Measurements from ENCODE around the gene TRAPPC4. TPM values are rescaled to one million over a fixed set of nuclear protein-coding genes. Genes with fewer than 3 reads are reported as not detected.
"Not testable (repeated sequence)": the region's sequence is repeated elsewhere in the genome, so short reads cannot be mapped to it uniquely, and the experiment has no call there.

Gene TRAPPC4
- total RNA-seq, 2 experiments from 2014 or later = 58.6 to 65.0 TPM

DNA sequence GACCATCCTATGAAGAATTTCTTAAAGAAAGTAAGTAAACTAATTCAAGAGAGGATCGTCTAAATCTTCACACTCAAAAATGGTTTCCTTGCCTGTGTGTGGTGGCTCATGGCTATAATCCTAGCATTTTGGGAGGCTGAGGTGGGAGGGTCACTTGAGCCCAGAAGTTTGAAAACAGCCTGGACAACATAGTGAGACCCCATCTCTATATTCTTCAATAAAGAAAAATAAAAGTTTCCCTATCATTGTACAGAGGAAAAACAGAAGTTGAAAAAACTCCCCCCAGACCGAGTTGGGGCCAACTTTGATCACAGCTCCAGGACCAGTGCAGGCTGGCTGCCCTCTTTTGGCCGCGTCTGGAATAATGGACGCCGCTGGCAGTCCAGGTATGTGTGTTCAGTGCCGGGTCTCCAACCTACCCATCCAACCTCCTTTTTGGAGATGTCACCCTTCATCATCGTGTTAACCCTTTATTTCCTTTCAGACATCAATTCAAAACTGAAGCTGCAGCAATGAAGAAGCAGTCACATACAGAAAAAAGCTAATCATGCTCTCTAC is 3.4 kb upstream of the TRAPPC4 start:
- Mint-ChIP-seq H3K36me3 (ENCODE audit: low read depth) (peaks cover 77% of the 10 kb centered on the region), H3K9me3 (ENCODE audit: insufficient read depth) (no peaks in the 10 kb centered on the region), H3K4me3 (peak overlapping the region; percentile 6), H3K4me1 (ENCODE audit: low read depth) (peaks cover 30% of the 10 kb centered on the region), H3K27ac (no peak overlapping the region), H3K27me3 (ENCODE audit: low read depth) (no peaks in the 10 kb centered on the region)
- POLR2A ChIA-PET = interaction anchor here (1.2 to 4.0 kb wide), 5 partner anchors 15 to 80 kb away, joined by 3 to 18 read pairs (median 6); partner anchors contain the start of genes CENATAC, HYOU1, SLC37A4 and VPS11
- ATAC-seq = no peak
- DNase-seq = no peak
- CTCF ChIA-PET = interaction anchor here (1.1 to 2.4 kb wide), 4 partner anchors 17 to 306 kb away, joined by 3 to 7 read pairs (median 5); partner anchors contain the start of genes CENATAC and HYOU1

DNA sequence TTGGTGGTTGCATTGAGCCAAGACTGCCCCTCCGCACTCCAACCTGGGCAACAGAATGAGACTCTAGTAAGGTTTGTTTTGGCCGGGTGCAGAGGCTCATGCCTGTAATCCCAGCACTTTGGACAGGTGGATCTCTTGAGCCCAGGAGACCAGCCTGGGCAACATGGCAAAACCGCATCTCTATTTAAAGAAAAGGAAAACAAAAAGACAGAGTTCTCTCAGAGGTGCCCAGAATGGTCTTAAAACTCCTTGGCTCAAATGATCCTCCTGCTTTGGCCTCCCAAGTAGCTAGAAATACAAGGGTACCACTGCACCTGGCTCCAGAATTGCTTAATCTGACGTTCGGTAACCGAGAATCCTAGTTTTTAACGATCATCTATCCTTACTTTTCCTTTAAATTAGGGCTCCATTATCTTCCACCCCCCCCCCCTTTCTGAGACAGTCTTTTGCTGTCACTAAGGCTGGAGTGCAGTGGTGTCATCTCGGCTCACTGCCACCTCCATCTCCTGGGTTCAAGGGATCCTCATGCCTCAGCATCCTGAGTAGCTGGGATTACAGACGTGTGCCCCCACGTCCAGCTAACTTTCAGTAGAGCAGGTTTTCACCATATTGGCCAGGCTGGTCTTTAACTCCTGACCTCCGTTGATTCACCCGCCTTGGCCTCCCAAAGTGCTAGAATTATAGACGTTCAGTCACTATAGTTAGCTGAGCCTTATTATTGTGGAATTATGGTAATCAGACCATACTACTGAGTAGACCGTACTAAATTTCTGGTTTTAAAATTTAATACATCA is 2.2 kb upstream of the TRAPPC4 start:
- ChIA-PET POLR2A (interaction anchor here (0.6 to 4.1 kb wide), 7 partner anchors 11 to 407 kb away, joined by 4 to 28 read pairs (median 9); partner anchors contain the start of genes CENATAC, DDX6, HYOU1 and SLC37A4), CTCF (interaction anchor here (0.7 to 2.4 kb wide), 6 partner anchors 17 to 305 kb away, joined by 3 to 7 read pairs (median 3); partner anchors contain the start of genes CENATAC and HYOU1)
- Mint-ChIP-seq H3K27me3 (ENCODE audit: low read depth) (no peaks in the 10 kb centered on the region), H3K27ac (peak overlapping the region; percentile 22), H3K9me3 (ENCODE audit: insufficient read depth) (no peaks in the 10 kb centered on the region), H3K4me3 (peak overlapping the region; percentile 99), H3K4me1 (ENCODE audit: low read depth) (peaks cover 42% of the 10 kb centered on the region), H3K36me3 (ENCODE audit: low read depth) (peaks cover 73% of the 10 kb centered on the region)
- ATAC-seq (no peak), DNase-seq (no peak)

DNA sequence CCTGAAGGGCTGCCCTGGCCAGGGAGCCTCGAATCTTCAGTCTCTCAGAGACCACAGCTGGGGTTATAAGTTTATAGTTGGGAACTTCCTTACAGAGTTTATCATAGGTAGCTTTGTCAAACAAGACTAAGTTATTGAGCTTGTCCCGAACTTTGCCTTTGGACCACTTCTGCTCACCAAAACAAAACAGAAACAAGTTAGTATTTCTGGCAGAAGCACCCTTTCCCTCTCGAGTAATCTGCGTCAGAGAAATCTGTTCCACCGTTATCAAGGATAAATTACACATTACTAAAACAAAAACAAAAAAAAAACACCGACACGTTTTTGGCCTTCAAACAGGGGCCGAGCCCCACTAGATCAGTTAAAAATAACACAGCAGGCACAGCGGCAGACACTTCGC is 1.2 kb upstream of the TRAPPC4 start:
- peaks cover 79% of the 10 kb centered on the region for H3K36me3 Mint-ChIP-seq (ENCODE audit: low read depth)

GRCh38 chr11:119019996-119020395 is 1.4 kb downstream of the TRAPPC4 start:
- peak overlapping the region; percentile 99 for H3K4me3 Mint-ChIP-seq
- POLR2A ChIA-PET = interaction anchor here (0.9 to 4.1 kb wide), 8 partner anchors 7 to 229 kb away, joined by 3 to 37 read pairs (median 18); partner anchors contain the start of genes CENATAC, DDX6, DPAGT1 and HYOU1
- peaks cover 79% of the 10 kb centered on the region for H3K36me3 Mint-ChIP-seq (ENCODE audit: low read depth)
- ATAC-seq = no peak
- DNase-seq = no peak
- H3K9me3 Mint-ChIP-seq (ENCODE audit: insufficient read depth) = no peaks in the 10 kb centered on the region
- peak overlapping the region; percentile 100 for H3K27ac Mint-ChIP-seq
- no peaks in the 10 kb centered on the region for H3K27me3 Mint-ChIP-seq (ENCODE audit: low read depth)
- CTCF ChIA-PET = interaction anchor here (0.9 to 2.5 kb wide), 3 partner anchors 9 to 22 kb away, joined by 3 to 12 read pairs (median 9); partner anchors contain the start of genes CENATAC and SLC37A4
- H3K4me1 Mint-ChIP-seq (ENCODE audit: low read depth) = peaks cover 58% of the 10 kb centered on the region

More for the DNA sequence above, 1.2 kb upstream of the TRAPPC4 start:
- H3K4me1 Mint-ChIP-seq (ENCODE audit: low read depth) = peaks cover 46% of the 10 kb centered on the region
- peak overlapping the region; percentile 99 for H3K4me3 Mint-ChIP-seq
- H3K27ac Mint-ChIP-seq = peak overlapping the region; percentile 100
- CTCF ChIA-PET; H3K9me3 Mint-ChIP-seq (ENCODE audit: insufficient read depth); ATAC-seq; DNase-seq; H3K27me3 Mint-ChIP-seq (ENCODE audit: low read depth): not testable (repeated sequence)
- POLR2A ChIA-PET = interaction anchor here (1.2 to 4.1 kb wide), 7 partner anchors 10 to 226 kb away, joined by 3 to 28 read pairs (median 17); partner anchors contain the start of genes CENATAC, DDX6 and HYOU1

- ChIA-PET CTCF (interaction anchor here (2.0 kb wide), 1 partner anchor 10 kb away, joined by 7 read pairs; the partner anchor contains the start of gene SLC37A4), POLR2A (no interaction called here)
- no peaks in the 10 kb centered on the region for H3K9me3 Mint-ChIP-seq (ENCODE audit: insufficient read depth)
- no peaks in the 10 kb centered on the region for H3K27me3 Mint-ChIP-seq (ENCODE audit: low read depth)
- H3K27ac Mint-ChIP-seq = no peak overlapping the region
- H3K4me3 Mint-ChIP-seq = no peak overlapping the region
- ATAC-seq = no peak
- peaks cover 72% of the 10 kb centered on the region for H3K36me3 Mint-ChIP-seq (ENCODE audit: low read depth)
- H3K4me1 Mint-ChIP-seq (ENCODE audit: low read depth) = peaks cover 48% of the 10 kb centered on the region
- no peak for DNase-seq
Observed at GRCh38 chr11:119021631-119022030, 3.1 kb downstream of the TRAPPC4 start.

- ChIA-PET CTCF (no interaction called here), POLR2A (no interaction called here)
- ATAC-seq = no peak
- Mint-ChIP-seq H3K9me3 (ENCODE audit: insufficient read depth) (no peaks in the 10 kb centered on the region), H3K4me3 (no peak overlapping the region), H3K36me3 (ENCODE audit: low read depth) (peaks cover 57% of the 10 kb centered on the region), H3K27me3 (ENCODE audit: low read depth) (no peaks in the 10 kb centered on the region), H3K27ac (peak overlapping the region; percentile 50), H3K4me1 (ENCODE audit: low read depth) (peaks cover 45% of the 10 kb centered on the region)
- no peak for DNase-seq
Observed at GRCh38 chr11:119023741-119024140, 5.2 kb downstream of the TRAPPC4 start.

- ChIA-PET CTCF (no interaction called here), POLR2A (interaction anchor here (0.6 kb wide), 1 partner anchor 25 kb away, joined by 3 read pairs; no protein-coding TSS in a partner anchor)
- Mint-ChIP-seq H3K9me3 (ENCODE audit: insufficient read depth) (no peaks in the 10 kb centered on the region), H3K4me1 (ENCODE audit: low read depth) (peaks cover 53% of the 10 kb centered on the region), H3K27ac (no peak overlapping the region), H3K36me3 (ENCODE audit: low read depth) (peaks cover 59% of the 10 kb centered on the region), H3K4me3 (no peak overlapping the region), H3K27me3 (ENCODE audit: low read depth) (no peaks in the 10 kb centered on the region)
- no peak for DNase-seq
- ATAC-seq = no peak
Observed at GRCh38 chr11:119024430-119025098, 6.0 kb downstream of the TRAPPC4 start.

DNA sequence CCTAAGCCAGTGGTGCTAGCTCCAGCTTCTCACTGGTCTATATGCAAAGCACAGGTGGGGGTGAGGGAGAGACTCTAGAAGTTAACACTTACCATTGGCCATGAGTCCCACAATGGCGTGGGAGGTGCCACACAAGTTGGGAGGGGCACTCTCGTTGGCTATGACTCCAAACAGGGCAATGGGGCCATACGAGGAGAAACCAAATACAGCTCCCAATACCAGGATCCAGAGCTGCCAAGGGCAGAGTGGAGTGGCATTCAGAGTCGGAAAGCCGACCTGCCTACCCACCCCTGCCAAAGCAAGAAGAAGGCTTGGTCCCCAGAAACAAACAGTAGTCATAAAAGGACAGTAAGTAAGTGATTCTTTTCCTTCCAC is 6.5 kb downstream of the TRAPPC4 start:
- CTCF ChIA-PET = no interaction called here
- ATAC-seq = no peak
- POLR2A ChIA-PET = interaction anchor here (0.6 to 1.0 kb wide), 2 partner anchors 26 to 69 kb away, joined by 3 read pairs; no protein-coding TSS in a partner anchor
- peaks cover 52% of the 10 kb centered on the region for H3K4me1 Mint-ChIP-seq (ENCODE audit: low read depth)
- no peak overlapping the region for H3K4me3 Mint-ChIP-seq
- DNase-seq = no peak
- no peaks in the 10 kb centered on the region for H3K9me3 Mint-ChIP-seq (ENCODE audit: insufficient read depth)
- H3K27me3 Mint-ChIP-seq (ENCODE audit: low read depth) = no peaks in the 10 kb centered on the region
- H3K36me3 Mint-ChIP-seq (ENCODE audit: low read depth) = peaks cover 54% of the 10 kb centered on the region
- no peak overlapping the region for H3K27ac Mint-ChIP-seq

DNA sequence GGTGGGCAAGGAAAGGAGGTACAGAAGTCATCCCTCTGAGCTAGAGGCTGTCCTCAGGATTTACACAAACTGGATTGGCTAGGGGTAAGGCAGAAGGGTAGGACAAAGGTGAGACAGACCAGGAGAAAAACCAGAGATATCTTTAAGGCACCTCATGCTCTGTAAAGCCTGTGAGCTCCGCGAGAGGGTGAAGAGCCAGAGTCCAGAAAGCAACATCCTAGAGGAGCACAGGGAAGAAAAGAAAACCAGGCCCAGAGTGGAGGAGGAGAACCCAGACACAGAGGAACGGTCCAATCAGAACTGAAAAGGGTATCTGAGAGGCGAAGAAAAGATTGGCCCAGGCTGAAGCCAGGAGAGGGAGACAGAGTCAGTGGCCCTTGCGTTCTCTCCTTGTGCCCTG is 7.0 kb downstream of the TRAPPC4 start:
- peak overlapping the region; percentile 53 for H3K27ac Mint-ChIP-seq
- peaks cover 47% of the 10 kb centered on the region for H3K4me1 Mint-ChIP-seq (ENCODE audit: low read depth)
- H3K9me3 Mint-ChIP-seq (ENCODE audit: insufficient read depth) = no peaks in the 10 kb centered on the region
- no peaks in the 10 kb centered on the region for H3K27me3 Mint-ChIP-seq (ENCODE audit: low read depth)
- no peak for DNase-seq
- ATAC-seq = no peak
- CTCF ChIA-PET = no interaction called here
- POLR2A ChIA-PET = interaction anchor here (1.0 kb wide), 1 partner anchor 69 kb away, joined by 3 read pairs; no protein-coding TSS in a partner anchor
- H3K36me3 Mint-ChIP-seq (ENCODE audit: low read depth) = peaks cover 53% of the 10 kb centered on the region
- H3K4me3 Mint-ChIP-seq = no peak overlapping the region

DNA sequence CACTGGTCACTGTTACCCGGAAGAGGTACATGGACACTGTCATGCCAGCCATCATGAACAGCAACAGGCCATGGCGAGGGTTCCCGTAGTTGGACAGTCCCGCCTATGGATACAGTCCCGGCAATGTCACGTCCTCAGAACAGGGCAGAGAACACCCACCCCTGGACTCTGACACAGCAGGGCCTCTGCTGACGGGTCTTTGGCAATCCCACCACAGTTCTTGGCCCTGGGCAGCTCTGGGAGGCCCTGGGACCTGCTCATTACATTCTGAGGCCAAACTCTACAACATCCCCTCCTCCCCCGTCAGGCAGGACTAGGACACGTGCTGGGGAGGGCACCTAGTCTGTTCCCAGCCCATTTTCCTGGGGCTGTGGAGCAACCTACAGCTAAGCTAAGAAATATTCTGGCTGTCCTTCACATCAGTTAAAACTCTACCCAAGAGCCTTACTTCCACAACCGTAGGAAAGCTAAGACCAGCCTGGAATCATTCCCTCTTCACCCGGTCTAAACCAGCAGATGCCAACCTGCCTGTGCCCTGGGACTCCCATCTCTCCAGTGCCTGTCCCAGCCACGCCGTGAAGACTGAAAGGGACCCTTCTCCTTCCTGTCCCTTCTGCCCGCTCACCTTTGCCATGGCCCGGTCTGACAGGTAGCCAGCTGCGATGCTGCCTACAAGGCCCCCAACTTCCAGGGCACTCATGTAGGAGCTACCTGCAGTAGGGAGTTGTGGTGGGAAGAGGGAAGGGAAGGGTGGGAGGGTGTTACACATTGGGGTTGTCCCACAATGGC is 7.6 kb downstream of the TRAPPC4 start:
- ChIA-PET POLR2A (interaction anchor here (1.0 to 2.7 kb wide), 3 partner anchors 8 to 68 kb away, joined by 3 to 18 read pairs (median 4); partner anchors contain the start of genes RPS25 and TRAPPC4), CTCF (no interaction called here)
- peaks cover 51% of the 10 kb centered on the region for H3K36me3 Mint-ChIP-seq (ENCODE audit: low read depth)
- H3K27ac Mint-ChIP-seq = no peak overlapping the region
- no peaks in the 10 kb centered on the region for H3K27me3 Mint-ChIP-seq (ENCODE audit: low read depth)
- no peaks in the 10 kb centered on the region for H3K9me3 Mint-ChIP-seq (ENCODE audit: insufficient read depth)
- no peak for DNase-seq
- no peak for ATAC-seq
- H3K4me1 Mint-ChIP-seq (ENCODE audit: low read depth) = peaks cover 43% of the 10 kb centered on the region
- no peak overlapping the region for H3K4me3 Mint-ChIP-seq

GRCh38 chr11:119026970-119027369 is 8.4 kb downstream of the TRAPPC4 start:
- Mint-ChIP-seq H3K4me1 (ENCODE audit: low read depth) (peaks cover 40% of the 10 kb centered on the region), H3K36me3 (ENCODE audit: low read depth) (peaks cover 43% of the 10 kb centered on the region), H3K4me3 (no peak overlapping the region), H3K27ac (no peak overlapping the region), H3K27me3 (ENCODE audit: low read depth) (no peaks in the 10 kb centered on the region), H3K9me3 (ENCODE audit: insufficient read depth) (no peaks in the 10 kb centered on the region)
- ATAC-seq (no peak), DNase-seq (no peak)
- ChIA-PET POLR2A (interaction anchor here (1.1 to 2.7 kb wide), 3 partner anchors 9 to 30 kb away, joined by 3 to 18 read pairs (median 4); partner anchors contain the start of genes RPS25 and TRAPPC4), CTCF (no interaction called here)
